DND-41 (cell line): ENCODE measurements around the gene ADI1.

Experiments
- CTCF ChIP-seq: IDR thresholded peaks from 2 replicates; pipeline ENCODE4 v1.5.1; 2012; ENCODE audit warnings: borderline replicate concordance, low read length, moderate library complexity, mild to moderate bottlenecking; ENCODE audit not compliant: poor library complexity, severe bottlenecking; ENCODE audit errors: extremely low read depth
- EZH2 ChIP-seq: IDR thresholded peaks from 3 replicates; pipeline ENCODE4 v1.6.1; 2012; ENCODE audit warnings: borderline replicate concordance, low read depth, mild to moderate bottlenecking, moderate library complexity, low read length, inconsistent platforms; ENCODE audit not compliant: severe bottlenecking

GRCh38 chr2:3535467-3535793 is 16.1 kb upstream of the ADI1 start:
- TF ChIP-seq CTCF (no peak), EZH2 (no peak)
